ENCODE data around the gene ARHGAP27.

The ARHGAP27 gene

DNA sequence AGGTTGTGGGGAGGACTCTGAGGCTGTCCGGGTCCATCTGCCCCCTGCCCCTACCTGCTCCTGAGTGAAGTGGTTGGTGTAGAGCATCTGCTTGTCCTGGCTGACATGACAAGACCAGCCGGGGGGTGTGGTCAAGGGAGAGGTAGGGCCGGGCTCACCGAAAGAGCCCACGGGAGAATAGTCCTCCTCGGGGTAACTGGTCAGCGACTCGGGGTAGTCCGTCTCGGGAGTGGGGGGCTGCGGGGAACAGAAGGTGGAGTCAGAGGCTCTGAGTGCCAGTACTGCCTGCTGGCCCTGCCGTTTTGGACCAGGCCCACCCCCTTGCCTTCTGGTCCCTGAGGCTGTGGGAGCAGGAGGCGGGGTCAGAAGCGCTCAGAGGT, 27.8 kb downstream of the ARHGAP27 start:
- no peak for DNase-seq

DNA sequence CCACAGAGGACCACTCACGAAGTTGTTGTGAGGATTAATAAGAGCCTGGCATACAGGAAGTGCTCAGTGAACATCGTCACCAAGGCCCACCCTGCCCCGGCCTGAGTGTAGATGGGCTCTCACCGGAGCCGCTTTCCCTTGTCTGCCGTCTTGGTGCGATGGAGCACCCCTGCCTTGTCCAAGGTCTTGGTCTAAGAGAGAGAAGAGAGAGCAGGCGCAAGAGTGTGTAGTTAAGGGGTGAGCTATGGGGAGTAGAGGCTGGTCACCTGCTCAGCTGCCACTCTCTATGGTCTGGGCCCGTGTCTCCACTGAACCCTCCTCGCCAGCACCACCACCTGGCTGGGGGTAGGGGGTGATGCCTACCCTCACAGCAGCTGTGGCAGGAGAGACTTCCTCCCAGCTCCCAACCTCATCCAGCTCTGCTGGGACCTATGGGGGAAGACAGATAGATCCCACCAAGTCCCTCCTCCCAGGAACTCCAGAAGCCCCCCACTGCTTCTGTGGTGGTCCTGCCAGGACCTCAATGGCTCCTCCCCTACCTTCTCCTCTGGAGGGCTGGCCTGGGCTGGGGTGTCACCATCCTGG, 28.7 kb downstream of the ARHGAP27 start:
- no peak for DNase-seq

DNA sequence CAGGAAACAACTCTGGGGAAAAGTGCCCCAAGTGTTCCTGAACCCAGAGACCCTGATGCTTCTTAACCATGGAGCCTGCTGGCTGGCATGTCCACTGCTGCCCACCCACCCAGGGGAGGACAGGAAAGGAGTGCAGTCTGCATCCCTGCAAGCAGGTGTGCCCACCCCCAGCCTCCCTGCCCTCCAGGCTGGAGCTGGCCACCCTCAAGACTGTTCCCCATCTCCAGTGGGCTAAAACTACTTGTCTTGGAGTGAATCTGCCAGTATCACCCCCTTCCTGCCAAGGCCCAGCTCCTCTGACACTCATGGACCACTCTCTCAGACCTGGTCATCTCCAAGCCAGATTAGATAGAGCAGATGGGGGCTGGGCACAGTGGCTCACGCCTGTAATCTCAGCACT, 29.8 kb downstream of the ARHGAP27 start:
- no peak for DNase-seq

DNA sequence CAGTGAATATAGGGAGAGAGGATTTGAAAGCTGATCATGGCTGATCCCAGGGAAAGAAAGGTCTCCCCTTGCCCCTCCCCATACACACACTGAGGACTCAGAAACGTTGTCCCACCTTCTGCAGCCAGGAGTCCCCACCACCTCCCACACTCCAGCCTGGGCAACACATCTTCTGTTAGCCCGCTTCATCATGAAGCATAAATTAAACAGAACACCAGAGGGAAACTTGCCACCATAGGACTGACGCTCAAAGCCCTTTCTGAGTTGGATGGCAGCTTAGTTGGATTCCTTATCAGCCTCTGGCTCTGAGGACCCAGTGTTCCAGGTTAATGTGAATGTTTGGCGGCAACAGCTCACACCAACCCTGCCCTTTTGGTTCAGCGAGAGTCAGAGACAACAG, 33.9 kb downstream of the ARHGAP27 start:
- no peak for DNase-seq

DNA sequence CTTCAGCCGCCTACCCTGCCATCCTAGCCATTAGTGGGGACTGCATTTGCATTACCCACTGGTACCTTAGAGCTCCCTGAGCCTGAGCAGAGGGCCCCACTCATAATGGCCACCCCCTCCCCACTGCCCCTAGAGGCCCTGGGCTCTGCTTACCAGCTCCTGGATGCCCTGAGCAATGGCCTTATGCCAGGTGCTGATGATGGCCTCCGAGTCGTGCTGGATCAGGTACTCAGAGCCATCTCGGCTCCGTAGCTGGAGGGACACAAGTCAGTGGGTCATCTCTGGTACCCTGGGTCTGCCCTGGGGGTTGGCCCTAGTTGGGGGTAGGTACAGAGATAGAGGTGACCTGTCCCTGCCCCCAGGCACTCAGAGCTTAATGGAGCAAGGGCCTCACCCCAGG, 34.9 kb downstream of the ARHGAP27 start:
- DNase-seq: no peak

DNA sequence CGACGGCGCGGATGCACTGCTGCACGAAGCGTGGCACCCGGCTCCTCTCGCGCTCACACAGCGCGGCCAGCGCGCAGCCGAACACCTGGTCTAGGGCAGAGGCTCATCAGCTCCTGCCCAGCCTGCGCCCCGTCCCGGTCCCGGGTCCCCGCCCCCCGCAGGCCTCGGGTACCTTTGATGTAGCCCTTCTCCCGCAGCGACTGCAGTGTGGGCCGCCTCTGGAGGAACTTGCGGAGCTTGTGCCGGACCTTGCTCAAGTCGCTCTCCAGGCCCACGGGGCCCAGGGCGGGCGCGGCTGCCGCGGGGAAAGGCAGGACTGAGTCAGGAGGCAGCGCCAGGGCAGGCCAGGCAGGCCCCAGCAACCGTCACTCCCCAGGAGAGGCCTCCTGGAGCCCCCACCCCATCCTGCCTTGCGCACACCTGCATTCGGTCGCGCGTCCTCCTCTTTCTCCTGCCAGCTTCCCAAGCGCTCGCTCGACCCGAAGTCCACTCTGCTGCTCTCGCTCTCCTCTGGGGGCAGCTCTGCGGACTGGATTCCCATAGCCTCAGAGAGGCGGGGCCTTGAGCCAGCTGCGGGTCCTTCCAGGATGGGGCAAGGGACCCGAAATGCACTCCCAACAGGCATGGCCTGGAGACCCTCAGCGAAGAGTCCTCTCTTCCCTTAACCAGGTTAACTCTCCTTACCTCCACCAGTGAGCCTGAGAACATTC, 36.0 kb downstream of the ARHGAP27 start:
- DNase-seq: no peak

DNA sequence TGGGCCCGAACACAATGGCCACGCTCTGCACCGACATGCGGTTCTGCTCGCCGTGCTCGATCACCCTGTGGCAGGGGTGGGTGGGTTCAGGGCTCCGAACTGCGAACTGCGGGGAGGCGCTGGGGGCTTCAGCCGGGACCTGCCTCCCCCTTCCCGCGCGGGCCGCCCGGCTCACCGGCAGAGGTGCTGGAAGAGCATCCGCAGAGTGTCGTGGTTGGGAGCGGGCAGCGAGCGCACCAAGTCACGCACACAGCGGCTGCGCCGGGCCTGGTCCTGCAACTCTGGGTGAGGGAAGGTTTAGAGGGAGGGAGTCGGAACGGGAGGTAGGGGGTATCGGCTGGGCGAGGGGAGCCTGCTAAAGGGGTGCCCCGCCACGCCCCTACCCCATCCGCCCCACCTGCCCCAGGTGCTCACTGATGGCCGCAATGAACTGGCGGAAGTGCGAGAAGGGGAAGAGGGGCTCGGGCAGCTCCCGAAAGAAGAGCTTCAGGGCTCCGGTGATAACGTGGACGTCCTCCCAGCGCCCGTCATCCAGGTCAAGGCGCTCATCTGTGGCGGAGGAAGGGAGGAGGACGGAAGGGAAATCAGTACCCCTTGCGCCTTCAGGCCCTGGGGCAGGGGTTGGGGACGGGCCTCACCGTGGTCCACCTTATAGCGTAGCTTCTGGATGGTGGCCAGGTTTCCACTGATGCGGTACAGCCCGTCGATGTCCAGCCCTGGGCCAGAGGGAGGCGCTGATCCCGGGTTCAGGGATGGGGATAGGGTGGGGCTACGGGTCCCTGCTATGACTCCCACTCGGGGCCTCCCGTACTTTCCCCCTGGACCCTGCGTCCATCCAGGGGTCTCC, 36.9 kb downstream of the ARHGAP27 start:
- no peak for DNase-seq

DNA sequence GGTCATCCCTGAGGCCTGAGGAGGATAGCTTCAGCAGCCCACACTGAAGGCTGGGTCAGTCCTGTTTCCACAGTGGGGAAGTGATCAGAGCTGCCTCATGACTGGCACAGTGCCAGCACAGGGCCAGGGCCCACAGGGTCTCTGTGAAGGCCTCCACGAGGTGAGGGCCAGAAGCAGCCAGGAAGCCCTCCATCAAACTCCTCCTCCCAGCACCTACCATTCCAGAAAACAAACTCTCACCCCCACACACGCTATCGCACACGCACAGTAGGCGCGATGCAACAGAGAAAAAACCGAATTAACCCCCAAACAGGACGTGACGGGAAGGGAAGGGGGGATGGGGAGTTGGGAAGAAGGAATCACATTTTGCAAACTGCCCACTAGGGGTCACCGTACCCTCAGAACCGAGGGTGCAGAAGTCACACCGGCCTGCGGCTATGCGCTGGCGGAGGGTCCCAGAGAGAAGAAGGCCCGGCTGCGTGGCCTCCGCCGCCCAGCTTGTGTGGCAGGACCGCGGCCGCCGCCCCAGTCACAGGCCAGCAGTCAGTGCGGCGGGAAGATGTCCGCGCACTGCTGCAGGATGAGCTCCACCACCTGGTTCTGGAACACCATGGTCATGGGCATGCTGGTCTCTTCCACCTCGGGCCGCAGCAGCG, 37.6 kb downstream of the ARHGAP27 start:
- peak in 1 of 2 experiments; percentile 26 for DNase-seq

DNA sequence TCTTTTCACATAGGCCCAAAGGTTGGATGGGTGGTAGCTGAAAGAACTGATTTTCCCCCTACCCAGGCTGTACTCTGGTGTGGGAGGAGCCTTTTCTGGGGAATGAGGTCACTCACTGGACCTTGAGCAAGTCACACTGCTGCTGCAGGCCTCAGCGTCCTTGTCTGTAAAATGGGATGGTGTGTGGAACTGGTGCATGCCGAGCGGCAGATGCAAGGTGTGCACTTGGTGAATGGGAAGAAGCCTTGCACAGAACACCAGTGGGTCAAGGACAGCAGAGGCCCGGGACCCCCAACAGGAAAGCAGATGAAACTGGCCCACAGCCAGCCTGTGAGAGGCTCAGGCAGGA, 38.1 kb downstream of the ARHGAP27 start:
- no peak for DNase-seq

DNA sequence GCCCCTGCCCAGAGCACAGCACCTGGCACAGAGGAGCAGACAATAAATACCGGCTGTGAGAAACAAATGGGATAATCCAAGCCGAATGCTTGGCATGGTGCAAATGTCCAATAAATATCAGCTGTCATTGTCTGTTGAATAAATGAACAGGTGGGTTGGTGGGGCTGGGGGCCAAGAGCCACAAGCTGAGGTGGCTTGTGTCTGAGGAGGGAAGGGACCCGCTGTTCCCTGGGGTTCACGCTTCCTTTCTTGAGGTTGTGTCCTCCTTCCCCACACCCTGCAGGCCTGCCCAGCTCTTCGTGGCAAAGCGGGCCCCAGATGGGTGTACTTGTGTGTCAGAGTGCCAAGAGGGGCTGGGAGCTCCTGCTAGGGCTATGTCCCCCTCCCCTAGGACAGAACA, 38.6 kb downstream of the ARHGAP27 start:
- DNase-seq: no peak

DNA sequence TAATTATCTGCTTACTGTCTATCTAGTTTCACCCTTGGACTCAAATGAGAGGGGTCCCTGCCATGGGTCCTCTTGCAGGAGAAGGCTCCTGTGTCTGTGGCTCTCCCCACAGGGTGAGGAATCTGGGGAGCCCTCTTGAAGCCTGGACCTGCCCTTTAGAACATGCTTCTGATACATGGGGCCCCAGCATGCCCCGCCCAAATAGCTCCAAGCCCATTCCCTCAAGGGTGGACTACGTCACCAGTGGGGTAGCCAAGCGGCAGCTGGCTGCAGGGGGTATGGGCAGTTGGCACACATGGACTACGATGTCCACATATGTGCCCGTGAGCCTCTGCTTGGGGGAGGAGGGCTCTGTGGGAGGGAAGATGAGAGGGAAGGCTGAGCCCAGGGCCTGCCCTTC, 39.3 kb downstream of the ARHGAP27 start:
- DNase-seq: no peak

DNA sequence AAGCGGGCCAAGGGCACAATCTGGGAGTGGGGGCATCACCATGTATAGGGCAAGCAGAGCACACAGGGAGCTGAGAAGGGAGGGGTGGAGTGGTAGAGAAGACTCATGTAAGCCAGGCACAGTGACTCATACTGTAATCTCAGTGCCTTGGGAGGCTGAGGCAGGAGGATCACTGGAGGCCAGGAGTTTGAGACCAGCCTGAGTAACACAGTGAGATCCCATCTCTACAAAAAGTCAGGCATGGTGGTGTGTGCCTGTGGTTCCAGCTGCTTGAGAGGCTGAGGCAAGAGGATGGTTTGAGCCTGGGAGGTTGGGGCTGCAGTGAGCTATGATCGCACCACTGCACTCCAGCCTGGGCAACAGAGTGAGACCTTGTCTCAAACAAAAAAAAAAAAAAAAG, 40.8 kb downstream of the ARHGAP27 start:
- DNase-seq: no peak

DNA sequence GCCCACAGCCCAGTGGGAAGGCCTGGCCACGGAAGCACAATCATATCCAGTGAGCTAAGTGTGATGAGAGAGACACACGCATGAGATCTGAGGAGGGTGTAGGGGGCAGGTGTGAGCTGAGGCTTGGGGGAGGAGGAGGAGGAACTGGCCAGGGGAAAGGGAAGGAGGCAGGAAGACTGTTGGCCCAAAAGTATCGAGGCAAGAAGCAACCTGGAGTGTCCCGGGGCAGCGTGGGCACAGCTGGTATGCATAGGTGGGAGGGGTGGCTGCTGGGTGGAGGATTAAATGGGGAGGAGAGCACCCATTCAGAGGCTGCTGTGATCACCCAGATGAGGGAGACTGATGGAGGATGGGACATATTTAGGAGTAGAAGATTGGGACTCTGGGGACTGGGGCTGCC, 41.4 kb downstream of the ARHGAP27 start:
- DNase-seq: no peak

DNA sequence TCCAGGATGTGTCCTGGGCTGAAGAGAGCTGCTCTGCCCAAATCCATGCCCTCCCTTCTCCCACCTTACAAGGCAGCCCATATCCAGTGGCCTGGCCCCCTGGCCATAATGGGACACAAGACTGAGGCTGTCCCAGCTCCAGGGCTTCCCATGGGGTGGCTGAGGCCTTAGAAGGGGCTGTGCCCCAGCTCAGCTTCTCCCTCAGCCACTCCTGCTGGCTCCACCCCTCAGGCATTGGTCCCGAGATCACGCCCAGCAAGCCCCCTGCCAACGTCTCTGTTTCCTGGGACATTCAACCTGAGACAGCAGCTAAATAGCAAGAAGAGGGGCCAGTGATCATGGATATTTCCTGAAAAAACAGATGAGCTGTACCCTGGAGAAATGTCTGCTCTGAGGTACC, 43.3 kb downstream of the ARHGAP27 start:
- DNase-seq: no peak

DNA sequence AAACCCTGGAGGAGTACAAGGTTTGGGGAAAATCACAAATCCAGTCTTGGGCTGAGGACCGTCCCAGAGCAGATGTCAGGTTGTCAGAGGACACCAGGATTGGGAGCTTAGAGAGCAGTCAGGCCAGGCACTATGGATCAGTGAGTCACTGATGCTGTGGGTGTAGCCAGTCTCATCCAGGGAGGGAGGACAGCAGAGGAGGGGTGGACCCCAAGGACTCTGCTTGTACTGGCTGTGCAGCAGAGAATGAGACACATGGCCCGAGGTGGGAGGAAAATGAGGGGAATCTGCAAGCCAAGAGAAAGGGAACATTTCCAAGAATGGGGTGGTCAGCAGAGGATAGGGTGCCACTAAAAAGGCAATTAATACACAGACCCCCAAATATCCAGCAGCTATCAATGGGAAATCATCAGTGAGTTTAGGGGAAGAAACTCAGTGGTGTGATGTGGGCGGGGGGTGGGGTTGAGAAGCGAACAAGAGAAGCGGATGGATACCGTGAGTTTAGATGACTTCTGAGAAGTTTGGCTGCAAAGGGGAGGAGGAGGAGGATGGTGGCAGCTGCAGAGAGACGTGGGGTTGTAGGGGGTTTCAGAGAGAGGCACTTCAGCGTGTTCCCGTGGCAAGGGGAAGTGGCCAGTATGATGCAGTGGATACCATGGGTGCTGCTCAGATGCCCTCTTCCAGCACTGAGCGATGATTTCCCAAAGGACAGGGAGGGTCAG, 43.9 kb downstream of the ARHGAP27 start:
- no peak for DNase-seq

DNA sequence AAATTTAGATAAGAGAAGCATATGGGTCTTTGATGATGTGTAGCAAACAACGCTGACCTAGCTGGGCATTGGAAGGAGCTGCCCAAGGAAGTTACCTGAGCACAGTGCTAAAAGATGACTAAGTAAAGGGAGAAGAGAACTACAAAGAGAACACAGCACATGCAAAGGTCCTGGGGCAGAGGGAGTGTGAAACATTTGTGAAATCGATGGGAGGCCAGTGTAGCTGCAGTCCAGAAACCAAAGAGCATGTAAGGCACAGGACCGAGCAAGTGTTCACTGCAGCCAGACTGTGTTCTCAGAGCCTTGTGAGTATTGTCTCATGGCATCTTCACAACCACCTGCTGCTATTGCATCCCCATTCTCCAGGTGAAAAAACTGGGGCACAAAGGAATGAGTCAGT, 44.9 kb downstream of the ARHGAP27 start:
- no peak for DNase-seq

DNA sequence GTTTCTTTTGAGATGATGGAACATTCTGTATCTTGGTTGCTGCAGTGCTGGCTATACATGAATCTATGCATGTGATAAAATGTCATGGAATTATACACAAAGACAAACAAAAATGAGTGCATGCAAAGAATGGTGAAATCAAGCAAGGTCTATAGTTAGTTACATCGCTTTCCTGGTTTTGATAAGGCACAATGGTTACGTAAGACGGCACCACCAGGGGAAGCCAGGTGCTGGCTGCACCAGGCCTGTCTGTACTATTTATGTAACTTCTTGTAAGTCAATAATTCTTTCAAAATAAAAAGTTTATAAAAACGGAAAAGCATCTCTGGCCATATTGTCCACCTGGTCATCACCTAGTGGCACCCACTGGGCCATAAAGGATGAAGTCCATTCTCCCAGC, 46.5 kb downstream of the ARHGAP27 start:
- DNase-seq: no peak

DNA sequence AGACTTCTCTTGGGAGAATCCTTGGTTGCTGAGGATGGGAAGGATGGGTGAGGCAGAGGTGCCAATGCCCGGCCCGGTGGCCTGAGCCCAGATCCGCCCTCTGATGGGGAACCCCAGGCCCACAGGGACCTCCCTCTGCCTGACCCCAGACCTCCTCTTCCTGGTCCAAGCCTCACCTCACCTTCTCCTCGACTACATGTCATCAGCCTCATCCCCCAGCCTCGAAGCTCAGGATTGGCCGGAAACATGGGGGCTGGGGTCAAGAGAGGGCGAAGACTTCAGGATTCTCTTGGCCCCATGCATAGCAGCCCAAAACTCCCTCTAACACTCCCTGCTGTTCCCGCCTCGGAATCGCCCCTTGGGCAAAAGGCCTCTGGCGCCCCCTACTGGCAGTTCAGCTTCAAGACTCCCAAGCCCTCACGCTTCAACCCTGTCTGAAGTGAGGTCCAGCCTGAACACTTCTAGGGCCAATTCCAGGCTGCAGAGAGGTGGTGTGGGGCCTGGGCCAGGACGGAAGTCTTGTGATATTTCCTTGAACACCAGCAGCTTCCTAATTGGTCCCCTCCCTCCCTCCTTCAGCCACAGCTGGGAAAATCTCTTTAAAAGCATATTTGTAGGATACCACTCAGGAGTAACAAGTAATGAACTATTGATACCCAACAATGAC, 47.2 kb downstream of the ARHGAP27 start:
- peak; percentile 80 to 95 for DNase-seq

DNA sequence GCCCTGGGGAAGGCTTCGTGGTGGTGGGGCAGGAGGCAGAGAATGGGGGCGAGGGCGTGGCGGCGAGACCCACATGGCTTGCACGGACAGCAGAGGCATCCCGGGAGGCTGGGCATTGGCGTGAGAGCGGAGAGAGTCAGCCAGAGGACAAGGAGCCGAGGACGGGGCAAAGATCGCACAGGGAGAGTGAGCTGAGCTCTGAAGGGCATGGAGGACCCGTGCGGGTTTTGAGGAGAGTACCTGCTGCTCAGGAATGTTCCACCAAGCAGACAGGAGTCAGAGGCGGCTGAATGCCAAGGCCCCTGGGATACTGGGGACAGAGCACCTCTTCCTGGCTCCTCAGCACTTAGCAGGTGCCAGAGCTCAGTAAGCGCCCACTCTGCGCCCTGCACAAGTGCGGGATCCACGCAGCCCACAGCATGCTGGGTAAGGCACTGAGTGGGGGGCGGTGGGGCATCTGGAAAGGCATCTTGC, 47.8 kb downstream of the ARHGAP27 start:
- no peak for DNase-seq

DNA sequence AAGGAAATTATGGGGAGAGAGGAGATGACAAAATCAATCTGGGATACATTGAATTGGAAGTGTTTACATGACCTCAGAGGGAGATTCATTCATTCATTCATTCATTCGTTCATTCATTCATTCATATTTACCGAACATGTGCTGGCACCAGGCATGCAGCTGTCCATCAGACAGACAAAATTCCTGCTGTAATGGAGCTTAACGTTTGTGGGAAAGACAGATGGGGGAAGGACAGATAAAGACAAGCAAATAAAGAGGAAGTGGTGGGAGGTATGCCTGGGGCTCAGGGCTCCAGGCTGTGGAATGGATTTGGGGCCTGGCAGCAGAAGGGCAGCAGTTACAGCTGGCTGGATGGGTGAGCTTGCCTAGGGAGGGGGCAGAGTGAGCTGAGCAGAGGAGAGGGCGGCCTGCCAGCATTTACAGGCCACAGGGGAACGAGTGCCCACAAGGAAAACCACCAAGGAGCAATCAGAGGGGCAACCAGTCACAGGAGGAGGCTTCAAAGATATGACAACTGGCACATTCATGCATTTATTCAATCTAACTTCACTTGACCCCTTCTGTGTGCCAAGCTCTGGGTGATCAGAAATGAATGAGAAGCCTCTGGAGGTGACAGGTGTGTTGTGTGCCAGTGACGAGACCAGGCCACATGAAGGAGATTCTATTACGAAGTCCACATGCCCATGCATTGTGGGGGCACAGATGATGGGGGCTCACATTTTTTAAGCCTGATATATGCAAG, 48.5 kb downstream of the ARHGAP27 start:
- DNase-seq: no peak

DNA sequence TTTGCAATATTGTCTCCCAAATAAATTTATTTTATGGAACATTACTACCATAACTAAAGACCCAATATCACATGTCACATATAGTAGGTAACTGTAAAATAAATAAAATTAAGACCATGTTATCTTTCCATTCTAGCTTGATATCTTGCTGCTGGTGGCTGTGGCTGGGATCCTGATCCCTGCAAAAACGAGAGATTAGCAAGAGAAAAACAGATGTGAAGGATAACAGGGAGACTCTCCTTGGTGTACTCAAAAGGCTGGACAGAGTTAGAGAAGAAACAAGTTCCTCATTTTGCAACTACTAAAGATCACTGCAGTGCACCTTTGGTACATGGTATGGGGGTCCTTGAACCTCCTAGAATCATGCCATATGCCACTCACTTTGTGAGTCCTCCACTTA, 49.7 kb downstream of the ARHGAP27 start:
- no peak for DNase-seq

DNA sequence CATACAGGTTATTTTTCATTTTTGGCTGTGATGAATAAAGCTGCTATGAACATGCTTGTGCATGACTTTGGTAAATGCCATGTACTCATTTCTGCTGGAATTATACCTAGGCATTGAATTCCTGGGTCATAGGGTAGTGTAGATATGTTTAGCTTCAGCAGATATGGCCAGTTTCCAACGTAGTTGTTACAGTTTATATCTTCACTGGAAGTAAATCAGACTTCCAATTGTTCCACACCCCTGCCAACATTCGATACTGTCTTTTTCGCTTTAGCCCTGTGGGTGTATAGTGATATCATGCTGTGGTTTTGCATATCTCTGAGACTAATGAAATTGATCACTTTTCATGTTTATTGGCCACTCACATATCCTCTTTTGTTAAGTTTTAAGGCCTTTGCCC, 50.4 kb downstream of the ARHGAP27 start:
- DNase-seq: no peak
